ENCODE results near the gene ITIH1. TPM values are rescaled to one million over a fixed set of nuclear protein-coding genes. Genes with fewer than 3 reads are reported as not detected.

ITIH1 gene
- total and polyA plus RNA-seq, 7 donors = 0.85 TPM; not detected in 6

DNA sequence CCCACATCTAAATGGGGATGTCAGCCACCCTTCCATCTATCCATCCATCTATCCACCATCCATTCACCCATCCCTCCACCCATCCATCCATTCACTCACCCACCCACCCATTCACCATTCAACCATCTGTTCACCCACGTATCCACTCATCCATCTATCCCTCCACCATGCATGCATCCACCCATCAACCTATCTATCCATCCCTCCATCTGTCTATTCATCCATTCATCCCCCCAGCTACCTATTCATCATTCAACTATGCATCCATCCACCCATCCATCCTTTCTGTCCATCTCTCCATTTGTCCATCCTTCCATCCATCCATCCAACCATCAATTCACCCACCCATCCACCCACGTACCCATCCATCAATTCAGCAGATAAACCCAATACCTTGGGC, 31.8 kb downstream of the ITIH1 start:
- 76 to 82% methylated on average over 2 of the region's 2 CpGs for WGBS, 2 donors
- intact Hi-C loops (cut with DNase I) = no loop called here
- no peak for TF ChIP-seq POLR2A (IDR thresholded peaks at IDR 0.05)
- TF ChIP-seq, protein P1, sequence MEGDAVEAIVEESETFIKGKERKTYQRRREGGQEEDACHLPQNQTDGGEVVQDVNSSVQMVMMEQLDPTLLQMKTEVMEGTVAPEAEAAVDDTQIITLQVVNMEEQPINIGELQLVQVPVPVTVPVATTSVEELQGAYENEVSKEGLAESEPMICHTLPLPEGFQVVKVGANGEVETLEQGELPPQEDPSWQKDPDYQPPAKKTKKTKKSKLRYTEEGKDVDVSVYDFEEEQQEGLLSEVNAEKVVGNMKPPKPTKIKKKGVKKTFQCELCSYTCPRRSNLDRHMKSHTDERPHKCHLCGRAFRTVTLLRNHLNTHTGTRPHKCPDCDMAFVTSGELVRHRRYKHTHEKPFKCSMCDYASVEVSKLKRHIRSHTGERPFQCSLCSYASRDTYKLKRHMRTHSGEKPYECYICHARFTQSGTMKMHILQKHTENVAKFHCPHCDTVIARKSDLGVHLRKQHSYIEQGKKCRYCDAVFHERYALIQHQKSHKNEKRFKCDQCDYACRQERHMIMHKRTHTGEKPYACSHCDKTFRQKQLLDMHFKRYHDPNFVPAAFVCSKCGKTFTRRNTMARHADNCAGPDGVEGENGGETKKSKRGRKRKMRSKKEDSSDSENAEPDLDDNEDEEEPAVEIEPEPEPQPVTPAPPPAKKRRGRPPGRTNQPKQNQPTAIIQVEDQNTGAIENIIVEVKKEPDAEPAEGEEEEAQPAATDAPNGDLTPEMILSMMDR (IDR thresholded peaks at IDR 0.05) = no peak
- TF ChIP-seq EP300 (IDR thresholded peaks at IDR 0.05) = no peak
- no peak for TF ChIP-seq POLR2AphosphoS5 (IDR thresholded peaks at IDR 0.05)
- Histone ChIP-seq H3K27me3 (peaks cover 0 to 4% (median 0%) of the 10 kb centered on the region in 3 donors), H3K4me1 (no peaks in the 10 kb centered on the region), H3K4me3 (no peak overlapping the region), H3K9me3 (no peaks in the 10 kb centered on the region), H3K27ac (no peak overlapping the region), H3K36me3 (no peaks in the 10 kb centered on the region)
- DNase-seq = no peak

GRCh38 chr3:52809662-52810377, 32.4 kb downstream of the ITIH1 start:
- no peak overlapping the region for H3K27ac ChIP-seq
- DNase-seq = no peak
- no peaks in the 10 kb centered on the region for H3K36me3 ChIP-seq
- no peaks in the 10 kb centered on the region for H3K4me1 ChIP-seq
- 47 to 74% methylated on average over 7 of the region's 7 CpGs for WGBS, 2 donors
- no peaks in the 10 kb centered on the region for H3K9me3 ChIP-seq
- no peak for TF ChIP-seq POLR2A (IDR thresholded peaks at IDR 0.05)
- TF ChIP-seq POLR2AphosphoS5 (IDR thresholded peaks at IDR 0.05) = no peak
- TF ChIP-seq, protein P1 (IDR thresholded peaks at IDR 0.05) = no peak
- no peak for TF ChIP-seq EP300 (IDR thresholded peaks at IDR 0.05)
- intact Hi-C loops (cut with DNase I) = no loop called here
- H3K4me3 ChIP-seq = no peak overlapping the region
- H3K27me3 ChIP-seq = peaks cover 0 to 4% (median 0%) of the 10 kb centered on the region in 3 donors

GRCh38 chr3:52810923-52811322, 33.5 kb downstream of the ITIH1 start:
- Histone ChIP-seq H3K9me3 (no peaks in the 10 kb centered on the region), H3K36me3 (no peaks in the 10 kb centered on the region), H3K27ac (no peak overlapping the region), H3K4me1 (no peaks in the 10 kb centered on the region), H3K4me3 (no peak overlapping the region), H3K27me3 (no peaks in the 10 kb centered on the region)
- TF ChIP-seq POLR2A (IDR thresholded peaks at IDR 0.05) (no peak), POLR2AphosphoS5 (IDR thresholded peaks at IDR 0.05) (no peak)
- no peak for DNase-seq
- 94% methylated on average over 11 of the region's 11 CpGs for WGBS, 2 donors
- intact Hi-C loops (cut with DNase I) = no loop called here

GRCh38 chr3:52811452-52812011, 34.1 kb downstream of the ITIH1 start:
- DNase-seq = no peak
- 54 to 82% methylated on average over 7 of the region's 7 CpGs for WGBS, 2 donors
- no peak overlapping the region for H3K4me3 ChIP-seq
- H3K36me3 ChIP-seq = no peaks in the 10 kb centered on the region
- H3K27me3 ChIP-seq = no peaks in the 10 kb centered on the region
- H3K9me3 ChIP-seq = no peaks in the 10 kb centered on the region
- intact Hi-C loops (cut with DNase I) = no loop called here
- H3K27ac ChIP-seq = no peak overlapping the region
- TF ChIP-seq, protein P1 (IDR thresholded peaks at IDR 0.05) = no peak
- TF ChIP-seq POLR2A (IDR thresholded peaks at IDR 0.05) (no peak), EP300 (IDR thresholded peaks at IDR 0.05) (no peak), POLR2AphosphoS5 (IDR thresholded peaks at IDR 0.05) (no peak)
- H3K4me1 ChIP-seq = no peaks in the 10 kb centered on the region

DNA sequence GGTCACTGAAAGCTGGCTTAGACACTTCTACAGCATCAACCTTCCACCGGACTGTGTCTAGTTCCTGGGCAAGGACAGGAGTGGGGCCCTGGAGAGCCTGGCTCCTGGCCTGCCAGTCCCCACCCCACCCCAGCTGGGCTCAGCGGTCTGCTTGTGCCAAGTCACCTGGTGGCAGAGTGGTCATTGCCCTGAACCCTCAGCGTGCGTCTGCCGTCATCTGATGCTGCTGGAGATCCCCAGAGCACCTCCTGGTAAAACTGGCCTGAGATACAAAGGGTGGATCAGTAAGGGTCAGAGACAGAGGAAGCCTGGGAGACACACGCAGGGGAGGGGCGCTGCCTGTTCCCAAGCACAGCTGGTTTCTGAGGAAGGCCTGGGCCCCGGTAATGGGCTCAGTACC, 36.4 kb downstream of the ITIH1 start:
- Histone ChIP-seq H3K9me3 (no peaks in the 10 kb centered on the region), H3K27me3 (no peaks in the 10 kb centered on the region), H3K4me1 (no peaks in the 10 kb centered on the region), H3K27ac (no peak overlapping the region), H3K36me3 (no peaks in the 10 kb centered on the region), H3K4me3 (no peak overlapping the region)
- intact Hi-C loops (cut with DNase I) = no loop called here
- TF ChIP-seq POLR2A (IDR thresholded peaks at IDR 0.05) = no peak
- TF ChIP-seq POLR2AphosphoS5 (IDR thresholded peaks at IDR 0.05) = no peak
- TF ChIP-seq, protein P1 (IDR thresholded peaks at IDR 0.05) = no peak
- TF ChIP-seq EP300 (IDR thresholded peaks at IDR 0.05) = no peak
- DNase-seq = no peak
- 92% methylated on average over 8 of the region's 8 CpGs for WGBS, 2 donors

Measured in sigmoid colon (tissue), 7 donors.